NB4 (cell line): ENCODE measurements around the gene IGF1R.

Source experiments
- CTCF ChIP-seq: IDR thresholded peaks from one replicate; pipeline ENCODE4 v1.5.1; 2012; ENCODE audit warnings: low read depth, low read length
- MAX ChIP-seq: IDR thresholded peaks from 2 replicates; pipeline ENCODE4 v1.6.1; 2011; ENCODE audit warnings: low read depth, low read length
- MYC ChIP-seq: IDR thresholded peaks from 2 replicates; pipeline ENCODE4 v1.6.1; 2011; ENCODE audit warnings: low read depth, low read length
- POLR2A ChIP-seq: IDR thresholded peaks from 2 replicates; pipeline ENCODE4 v1.6.1; 2011; ENCODE audit warnings: mild to moderate bottlenecking; ENCODE audit not compliant: insufficient read length; ENCODE audit errors: extremely low read depth

- TF ChIP-seq POLR2A (no peak), CTCF (no peak), MAX (no peak), MYC (no peak)
Measured at GRCh38 chr15:98798375-98798893, 150.1 kb downstream of the IGF1R start.
